SK-N-SH (cell line): ENCODE data around the gene FLT3LG. TPM values are rescaled to one million over a fixed set of nuclear protein-coding genes. Genes with fewer than 3 reads are reported as not detected.

Experiments
- CTCF ChIA-PET: fragments of 300-600, 350-600 bp; formaldehyde crosslinking; extraction: SDS; loops from one replicate; lab custom pipeline; 2021; lab: Yijun Ruan, JAX
- POLR2A ChIA-PET: fragments of 350-600 bp; sonication (Branson Sonifier 250); formaldehyde crosslinking; extraction: SDS; loops from one replicate; lab custom pipeline; 2020; ENCODE audit warnings: antibody characterized with exemption, inconsistent platforms; lab: Yijun Ruan, JAX
- DNase-seq: peaks from one replicate; pipeline ENCODE4 v3.0.0; 2012
- H2AFZ ChIP-seq: fragments of 200-600 bp; sonication (generic); 2 replicates; pipeline ENCODE4 v1.8.1; 2016; ENCODE audit warnings: antibody characterized with exemption, mild to moderate bottlenecking, low read depth
- H3F3A ChIP-seq: fragments of 200-600 bp; sonication (generic); replicated peaks from 2 replicates; pipeline ENCODE3; 2016; ENCODE audit warnings: antibody characterized with exemption, mild to moderate bottlenecking; ENCODE audit not compliant: insufficient read depth
- H3K27ac ChIP-seq, 2 experiments: fragments of 200-500 bp in 1 of 2; fragments of 200-600 bp in 1 of 2; sonication (Bioruptor generic) in 1 of 2; sonication (generic), shearing (Covaris generic) in 1 of 2; 2 replicates each; pipeline versions ENCODE4 v1.5.1 to v1.6.1; 2014 to 2016; ENCODE audit warnings: low read depth in 2 of 2, inconsistent platforms in 1 of 2, low read length in 1 of 2, mild to moderate bottlenecking in 1 of 2, mixed read lengths in 1 of 2
- H3K27me3 ChIP-seq: fragments of 200-600 bp; sonication (generic), shearing (Covaris generic); 2 replicates; pipeline ENCODE4 v1.6.1; 2016; ENCODE audit warnings: mixed run types; ENCODE audit not compliant: insufficient read depth
- H3K36me3 ChIP-seq, 2 experiments: fragments of 200-500 bp in 1 of 2; fragments of 200-600 bp in 1 of 2; sonication (Bioruptor generic) in 1 of 2; sonication (generic) in 1 of 2; replicated peaks in 1 of 2; 2 replicates each; pipeline versions ENCODE3 to v1.5.1; 2014 to 2016; ENCODE audit warnings: low read length in 1 of 2, mild to moderate bottlenecking in 1 of 2; ENCODE audit not compliant: insufficient read depth in 2 of 2, control insufficient read depth in 1 of 2
- H3K4me1 ChIP-seq, 2 experiments: fragments of 200-500 bp in 1 of 2; fragments of 200-600 bp in 1 of 2; sonication (Bioruptor generic) in 1 of 2; sonication (generic), shearing (Covaris generic) in 1 of 2; 2 replicates each; pipeline versions ENCODE4 v1.5.1 to v1.6.1; 2014 to 2016; ENCODE audit warnings: low read depth in 1 of 2, low read length in 1 of 2, mixed run types in 1 of 2; ENCODE audit not compliant: insufficient read depth in 2 of 2, control insufficient read depth in 1 of 2
- H3K4me2 ChIP-seq: fragments of 200-600 bp; sonication (generic), shearing (Covaris generic); 2 replicates; pipeline ENCODE4 v1.6.1; 2017; ENCODE audit warnings: mixed run types
- H3K4me3 ChIP-seq, 2 experiments: fragments of 200-500 bp in 1 of 2; fragments of 200-600 bp in 1 of 2; sonication (Bioruptor generic) in 1 of 2; sonication (generic), shearing (Covaris generic) in 1 of 2; 2 replicates each; pipeline versions ENCODE4 v1.5.1 to v1.8.1; 2014 to 2016; ENCODE audit warnings: low read depth in 2 of 2, inconsistent platforms in 1 of 2, low read length in 1 of 2, mild to moderate bottlenecking in 1 of 2, mixed read lengths in 1 of 2, moderate library complexity in 1 of 2
- H3K79me2 ChIP-seq: fragments of 200-600 bp; sonication (generic); 2 replicates; pipeline ENCODE4 v1.8.1; 2017; ENCODE audit warnings: mild to moderate bottlenecking; ENCODE audit not compliant: insufficient read depth
- H3K9ac ChIP-seq: fragments of 200-600 bp; sonication (generic); 2 replicates; pipeline ENCODE4 v1.6.1; 2017; ENCODE audit warnings: mixed run types
- H3K9me2 ChIP-seq: fragments of 200-600 bp; sonication (generic); 2 replicates; pipeline ENCODE4 v1.6.1; 2017; ENCODE audit warnings: mixed run types
- H3K9me3 ChIP-seq: fragments of 200-600 bp; sonication (generic); 2 replicates; pipeline ENCODE4 v1.6.1; 2017; ENCODE audit warnings: mixed run types, mild to moderate bottlenecking, moderate library complexity
- H4K20me1 ChIP-seq: fragments of 200-600 bp; sonication (generic); 2 replicates; pipeline ENCODE4 v1.6.1; 2017; ENCODE audit warnings: mild to moderate bottlenecking, mixed run types; ENCODE audit not compliant: insufficient read depth
- EP300 ChIP-seq, 2 experiments: IDR thresholded peaks; 2 replicates each; pipeline versions ENCODE4 v1.4.0 to v1.6.1; 2012; ENCODE audit warnings: borderline replicate concordance in 1 of 2, low read depth in 1 of 2, low read length in 1 of 2
- EZH2phosphoT487 ChIP-seq: fragments of 200-600 bp; sonication (generic); IDR thresholded peaks from 2 replicates; pipeline ENCODE4 v1.6.1; 2017; ENCODE audit warnings: low read depth, mixed run types, mild to moderate bottlenecking, antibody characterized with exemption, moderate library complexity, borderline replicate concordance
- FOSL2 ChIP-seq: IDR thresholded peaks from 2 replicates; pipeline ENCODE4 v1.4.0; 2012; ENCODE audit warnings: low read depth, mild to moderate bottlenecking, moderate library complexity, borderline replicate concordance
- FOXJ3 ChIP-seq: sonication (generic); formaldehyde crosslinking; IDR thresholded peaks from 2 replicates; pipeline ENCODE4 v1.5.1; 2020; ENCODE audit warnings: mild to moderate bottlenecking, missing genetic modification reagents
- GATA2 ChIP-seq: sonication (generic); formaldehyde crosslinking; IDR thresholded peaks from 2 replicates; pipeline ENCODE4 v1.5.0; 2020; ENCODE audit warnings: mild to moderate bottlenecking, missing genetic modification reagents
- JUND ChIP-seq: IDR thresholded peaks from 2 replicates; pipeline ENCODE4 v1.4.0; 2012
- MAX ChIP-seq: IDR thresholded peaks from 2 replicates; pipeline ENCODE4 v1.4.0; 2012; ENCODE audit warnings: low read depth
- MEF2A ChIP-seq: IDR thresholded peaks from 2 replicates; pipeline ENCODE4 v1.4.0; 2012; ENCODE audit warnings: low read depth, borderline replicate concordance
- RAD21 ChIP-seq: IDR thresholded peaks from 2 replicates; pipeline ENCODE4 v1.6.1; 2012; ENCODE audit warnings: mild to moderate bottlenecking, low read length
- REST ChIP-seq: IDR thresholded peaks from 2 replicates; pipeline ENCODE4 v1.6.1; 2012; ENCODE audit warnings: mild to moderate bottlenecking, low read depth, low read length, moderate library complexity
- RFX5 ChIP-seq: IDR thresholded peaks from 2 replicates; pipeline ENCODE4 v1.6.1; 2012; ENCODE audit warnings: mild to moderate bottlenecking, improper control_type of control experiment, low read length
- RXRA ChIP-seq: IDR thresholded peaks from 2 replicates; pipeline ENCODE4 v1.4.0; 2012; ENCODE audit warnings: low read depth, mild to moderate bottlenecking, borderline replicate concordance
- SIN3A ChIP-seq: IDR thresholded peaks from 2 replicates; pipeline ENCODE4 v1.6.1; 2012; ENCODE audit warnings: low read depth, mild to moderate bottlenecking, low read length, moderate library complexity, borderline replicate concordance
- TCF12 ChIP-seq: IDR thresholded peaks from 2 replicates; pipeline ENCODE4 v1.4.0; 2012
- TEAD4 ChIP-seq: IDR thresholded peaks from 2 replicates; pipeline ENCODE4 v1.4.0; 2012; ENCODE audit warnings: mild to moderate bottlenecking, borderline replicate concordance; ENCODE audit not compliant: insufficient read depth
- ZBTB33 ChIP-seq: IDR thresholded peaks from 2 replicates; pipeline ENCODE4 v1.4.0; 2012; ENCODE audit warnings: low read depth, borderline replicate concordance
- WGBS: methylation state at CpG from one replicate; pipeline ENCODE4 v1.1.6; 2017; ENCODE audit warnings: low lambda C conversion rate; 5-methylcytosine and 5-hydroxymethylcytosine counted together
- polyA plus RNA-seq, 3 experiments: library from polyadenylated mRNA; depleted of rRNA; stranded (reverse); fragments of >200 nt; gene quantifications; 2 replicates each; pipeline ENCODE4 v1.2.3, GENCODE V29; 2012

Gene FLT3LG
- polyA plus RNA-seq, 1 of the 3 experiments (the other 2 are of a cell fraction) = 6.4 TPM

- POLR2A ChIA-PET = no interaction called here
- Histone ChIP-seq H3K4me1 (peaks cover 0 to 7% of the 10 kb centered on the region in 2 experiments; a peak in 1 of 4 replicates), H3F3A (peaks cover 7% of the 10 kb centered on the region), H3K79me2 (no peaks in the 10 kb centered on the region), H3K4me3 (no peak overlapping the region), H4K20me1 (no peaks in the 10 kb centered on the region), H3K4me2 (no peak overlapping the region), H3K9me2 (no peaks in the 10 kb centered on the region), H3K27ac (no peak overlapping the region), H3K27me3 (no peaks in the 10 kb centered on the region), H3K36me3 (no peaks in the 10 kb centered on the region), H3K9me3 (no peaks in the 10 kb centered on the region), H2AFZ (no peak overlapping the region), H3K9ac (no peak overlapping the region)
- CTCF ChIA-PET = interaction anchor here (1.4 to 2.4 kb wide), 3 partner anchors 16 to 40 kb away, joined by 5 to 9 read pairs (median 8); no protein-coding TSS in a partner anchor
- no peak for DNase-seq
- TF ChIP-seq TEAD4 (no peak), SIN3A (no peak), JUND (no peak), REST (no peak), RAD21 (no peak), MEF2A (no peak), ZBTB33 (no peak), EZH2phosphoT487 (no peak), RFX5 (no peak), FOSL2 (no peak), GATA2 (no peak), RXRA (no peak), EP300 (IDR thresholded peaks at IDR 0.05; ENCODE audit: borderline replicate concordance in 1 of 2, low read depth in 1 of 2, low read length in 1 of 2) (no peak), FOXJ3 (CRISPR knock-in tag) (no peak), MAX (no peak), TCF12 (no peak)
- 92% methylated on average over 7 of the region's 7 CpGs for WGBS
Measured at GRCh38 chr19:49530708-49531107, 56.7 kb downstream of the FLT3LG start.
